Measurements from ENCODE around the gene TMEM176B. TPM values are rescaled to one million over a fixed set of nuclear protein-coding genes. Genes with fewer than 3 reads are reported as not detected.

Gene TMEM176B
- 100 to 1,000 TPM; 101 to 344 (median 237) TPM for total RNA-seq
- 114 TPM for polyA plus RNA-seq
- long read RNA-seq, donor 1, transcript TMEM176B-202 (6 exons, 1,206 nt) = minor isoform, 19 of 481 reads
- long read RNA-seq, donor 1, transcript TMEM176B-204 (7 exons, 1,430 nt) = minor isoform, 13 of 481 reads
- long read RNA-seq, donor 1, transcript TMEM176B-201 (7 exons, 1,129 nt) = major isoform, 380 of 481 reads
- long read RNA-seq, donor 1, partial matches to known transcripts = 12 of 481 reads
- long read RNA-seq, donor 1, other reads (novel, unspliced or antisense) = 53 of 481 reads
- long read RNA-seq, donor 2, transcript TMEM176B-205 (6 exons, 1,006 nt) = minor isoform, 9 of 152 reads
- long read RNA-seq, donor 2, transcript TMEM176B-201 (7 exons, 1,129 nt) = major isoform, 119 of 152 reads
- long read RNA-seq, donor 2, partial matches to known transcripts = 3 of 152 reads
- long read RNA-seq, donor 2, other reads (novel, unspliced or antisense) = 14 of 152 reads
- long read RNA-seq, donor 3, transcript TMEM176B-202 (6 exons, 1,206 nt) = minor isoform, 24 of 725 reads
- long read RNA-seq, donor 3, transcript TMEM176B-204 (7 exons, 1,430 nt) = minor isoform, 15 of 725 reads
- long read RNA-seq, donor 3, transcript TMEM176B-205 (6 exons, 1,006 nt) = minor isoform, 13 of 725 reads
- long read RNA-seq, donor 3, transcript TMEM176B-201 (7 exons, 1,129 nt) = major isoform, 587 of 725 reads
- long read RNA-seq, donor 3, partial matches to known transcripts = 14 of 725 reads
- long read RNA-seq, donor 3, other reads (novel, unspliced or antisense) = 71 of 725 reads
- long read RNA-seq, donor 4, transcript TMEM176B-201 (7 exons, 1,129 nt) = major isoform, 66 of 94 reads
- long read RNA-seq, donor 4, transcript TMEM176B-205 (6 exons, 1,006 nt) = minor isoform, 6 of 94 reads
- long read RNA-seq, donor 4, partial matches to known transcripts = 1 of 94 reads
- long read RNA-seq, donor 4, other reads (novel, unspliced or antisense) = 14 of 94 reads

- H3K27ac ChIP-seq (ENCODE audit: low read length) = no peak within 1 kb of the TSS
These were observed at the start of gene TMEM176B for GRCh38 chr7:150799741-150800580. TSS of gene TMEM176B (minus strand) at chr7:150800364. CDS start at chr7:150796569, 3,795 bp downstream.

GRCh38 chr7:150849204-150849775, 49.1 kb upstream of the TMEM176B start:
- Histone ChIP-seq H3K27ac (ENCODE audit: low read length) (no peak overlapping the region), H3K4me1 (ENCODE audit: control insufficient read depth, insufficient read depth, low read length) (no peaks in the 10 kb centered on the region), H3K27me3 (ENCODE audit: control insufficient read depth, insufficient read depth) (no peaks in the 10 kb centered on the region), H3K9me3 (ENCODE audit: control insufficient read depth, low read length) (no peaks in the 10 kb centered on the region), H3K4me3 (ENCODE audit: low read length) (no peak overlapping the region)
- intact Hi-C loops (cut with DNase I) = no loop called here
- ATAC-seq = no peak
- DNase-seq = no peak
- WGBS = 83% methylated on average over 10 of the region's 10 CpGs

More at GRCh38 chr7:150799741-150800580, at the start of gene TMEM176B:
- Histone ChIP-seq H3K27me3 (ENCODE audit: control insufficient read depth, insufficient read depth) (no peaks in the 10 kb centered on the region), H3K9me3 (ENCODE audit: control insufficient read depth, low read length) (no peaks in the 10 kb centered on the region), H3K4me3 (ENCODE audit: low read length) (peak within 1 kb of the TSS; percentile 68), H3K4me1 (ENCODE audit: control insufficient read depth, insufficient read depth, low read length) (no peaks in the 10 kb centered on the region)
- ATAC-seq = peak; percentile 84 to 88
- 6% methylated on average over 75 of the region's 75 CpGs for WGBS
- DNase-seq = peak; percentile 82 to 87 (median 86)
- intact Hi-C loops (cut with DNase I) = no loop called here

GRCh38 chr7:150848561-150849115, 48.5 kb upstream of the TMEM176B start:
- ATAC-seq (no peak), DNase-seq (no peak)
- no peak overlapping the region for H3K27ac ChIP-seq (ENCODE audit: low read length)
- H3K27me3 ChIP-seq (ENCODE audit: control insufficient read depth, insufficient read depth) = no peaks in the 10 kb centered on the region
- intact Hi-C loops (cut with DNase I) = no loop called here
- no peaks in the 10 kb centered on the region for H3K4me1 ChIP-seq (ENCODE audit: control insufficient read depth, insufficient read depth, low read length)
- 81% methylated on average over 3 of the region's 3 CpGs for WGBS
- H3K9me3 ChIP-seq (ENCODE audit: control insufficient read depth, low read length) = no peaks in the 10 kb centered on the region
- no peak overlapping the region for H3K4me3 ChIP-seq (ENCODE audit: low read length)

- H3K9me3 ChIP-seq (ENCODE audit: control insufficient read depth, low read length) = no peaks in the 10 kb centered on the region
- ATAC-seq (no peak), DNase-seq (no peak)
- intact Hi-C loops (cut with DNase I) = no loop called here
- no peaks in the 10 kb centered on the region for H3K4me1 ChIP-seq (ENCODE audit: control insufficient read depth, insufficient read depth, low read length)
- H3K4me3 ChIP-seq (ENCODE audit: low read length) = no peak overlapping the region
- H3K27ac ChIP-seq (ENCODE audit: low read length) = no peak overlapping the region
- H3K27me3 ChIP-seq (ENCODE audit: control insufficient read depth, insufficient read depth) = no peaks in the 10 kb centered on the region
- 90% methylated on average over 8 of the region's 8 CpGs for WGBS
These were observed 47.9 kb upstream of the TMEM176B start for GRCh38 chr7:150848111-150848510.

- Histone ChIP-seq H3K27me3 (ENCODE audit: control insufficient read depth, insufficient read depth) (no peaks in the 10 kb centered on the region), H3K4me1 (ENCODE audit: control insufficient read depth, insufficient read depth, low read length) (no peaks in the 10 kb centered on the region), H3K9me3 (ENCODE audit: control insufficient read depth, low read length) (no peaks in the 10 kb centered on the region), H3K27ac (ENCODE audit: low read length) (no peak overlapping the region), H3K4me3 (ENCODE audit: low read length) (no peak overlapping the region)
- no peak for ATAC-seq
- intact Hi-C loops (cut with DNase I) = no loop called here
- no peak for DNase-seq
- 86% methylated on average over 5 of the region's 5 CpGs for WGBS
These were observed 47.4 kb upstream of the TMEM176B start for GRCh38 chr7:150847536-150847935.

GRCh38 chr7:150846291-150847115, 46.3 kb upstream of the TMEM176B start:
- no peaks in the 10 kb centered on the region for H3K9me3 ChIP-seq (ENCODE audit: control insufficient read depth, low read length)
- H3K4me1 ChIP-seq (ENCODE audit: control insufficient read depth, insufficient read depth, low read length) = no peaks in the 10 kb centered on the region
- ATAC-seq = no peak
- intact Hi-C loops (cut with DNase I) = no loop called here
- no peak overlapping the region for H3K27ac ChIP-seq (ENCODE audit: low read length)
- 91% methylated on average over 14 of the region's 14 CpGs for WGBS
- H3K27me3 ChIP-seq (ENCODE audit: control insufficient read depth, insufficient read depth) = no peaks in the 10 kb centered on the region
- H3K4me3 ChIP-seq (ENCODE audit: low read length) = no peak overlapping the region
- no peak for DNase-seq

- peak; percentile 48 to 82 (median 81) for DNase-seq
- intact Hi-C loops (cut with DNase I) = no loop called here
- Histone ChIP-seq H3K9me3 (ENCODE audit: control insufficient read depth, low read length) (no peaks in the 10 kb centered on the region), H3K4me3 (ENCODE audit: low read length) (no peak overlapping the region), H3K27me3 (ENCODE audit: control insufficient read depth, insufficient read depth) (no peaks in the 10 kb centered on the region), H3K4me1 (ENCODE audit: control insufficient read depth, insufficient read depth, low read length) (no peaks in the 10 kb centered on the region), H3K27ac (ENCODE audit: low read length) (no peak overlapping the region)
- WGBS = 7% methylated on average over 4 of the region's 4 CpGs
- peak; percentile 75 to 78 for ATAC-seq
These were observed 45.3 kb upstream of the TMEM176B start for GRCh38 chr7:150845421-150845861.

- H3K4me1 ChIP-seq (ENCODE audit: control insufficient read depth, insufficient read depth, low read length) = no peaks in the 10 kb centered on the region
- H3K27ac ChIP-seq (ENCODE audit: low read length) = no peak overlapping the region
- DNase-seq (no peak), ATAC-seq (no peak)
- H3K9me3 ChIP-seq (ENCODE audit: control insufficient read depth, low read length) = no peaks in the 10 kb centered on the region
- intact Hi-C loops (cut with DNase I) = no loop called here
- WGBS = 70% methylated on average over 4 of the region's 4 CpGs
- H3K4me3 ChIP-seq (ENCODE audit: low read length) = no peak overlapping the region
- H3K27me3 ChIP-seq (ENCODE audit: control insufficient read depth, insufficient read depth) = no peaks in the 10 kb centered on the region
These were observed 42.6 kb upstream of the TMEM176B start for GRCh38 chr7:150842716-150843115.

- no peaks in the 10 kb centered on the region for H3K27me3 ChIP-seq (ENCODE audit: control insufficient read depth, insufficient read depth)
- ATAC-seq (no peak), DNase-seq (no peak)
- no peaks in the 10 kb centered on the region for H3K9me3 ChIP-seq (ENCODE audit: control insufficient read depth, low read length)
- no peak overlapping the region for H3K4me3 ChIP-seq (ENCODE audit: low read length)
- WGBS = 93% methylated on average over 3 of the region's 3 CpGs
- no peaks in the 10 kb centered on the region for H3K4me1 ChIP-seq (ENCODE audit: control insufficient read depth, insufficient read depth, low read length)
- H3K27ac ChIP-seq (ENCODE audit: low read length) = no peak overlapping the region
- intact Hi-C loops (cut with DNase I) = no loop called here
These were observed 41.9 kb upstream of the TMEM176B start for GRCh38 chr7:150842018-150842417.

Measured in right cardiac atrium (tissue), 5 donors.